ENCODE measurements around the gene KCNG1. TPM values are rescaled to one million over a fixed set of nuclear protein-coding genes. Genes with fewer than 3 reads are reported as not detected.

The KCNG1 gene
- total and polyA plus RNA-seq, 2 experiments from 2014 or later: 8.1 to 26.3 TPM

DNA sequence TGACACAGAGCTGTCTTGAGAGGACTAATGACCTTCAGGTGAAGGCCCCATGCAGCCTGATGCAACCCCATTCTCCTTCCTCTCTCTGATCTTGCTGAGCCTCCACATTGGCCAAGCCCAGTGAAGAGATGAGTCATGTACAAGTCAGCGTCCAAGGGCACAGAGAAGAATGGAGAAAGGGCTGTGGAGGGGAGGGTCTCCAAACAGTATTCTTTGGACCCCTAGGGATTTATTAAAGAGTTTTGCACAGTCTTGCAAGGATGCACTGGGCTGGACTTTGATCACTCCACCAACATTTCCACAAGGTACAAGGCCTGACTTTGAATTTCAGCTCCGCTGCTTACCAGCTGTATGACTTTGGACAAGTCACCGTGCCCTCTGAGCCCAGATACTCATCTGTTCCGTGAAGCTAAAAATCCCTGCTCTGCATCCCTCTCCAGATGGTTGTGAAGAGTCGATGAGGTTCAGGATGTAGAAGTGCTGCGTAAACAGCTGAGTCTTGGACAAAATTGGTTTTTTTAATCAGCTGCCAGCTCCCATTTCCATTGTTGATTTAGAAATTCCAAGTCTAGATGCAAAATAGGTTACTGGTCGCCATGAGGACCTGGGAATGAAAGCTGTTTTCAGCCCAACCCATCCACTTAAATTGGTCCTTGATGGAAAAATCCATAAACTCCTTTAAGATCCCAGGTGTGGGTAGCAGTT is 14.1 kb upstream of the KCNG1 start:
- no peak overlapping the region for H2AFZ ChIP-seq

DNA sequence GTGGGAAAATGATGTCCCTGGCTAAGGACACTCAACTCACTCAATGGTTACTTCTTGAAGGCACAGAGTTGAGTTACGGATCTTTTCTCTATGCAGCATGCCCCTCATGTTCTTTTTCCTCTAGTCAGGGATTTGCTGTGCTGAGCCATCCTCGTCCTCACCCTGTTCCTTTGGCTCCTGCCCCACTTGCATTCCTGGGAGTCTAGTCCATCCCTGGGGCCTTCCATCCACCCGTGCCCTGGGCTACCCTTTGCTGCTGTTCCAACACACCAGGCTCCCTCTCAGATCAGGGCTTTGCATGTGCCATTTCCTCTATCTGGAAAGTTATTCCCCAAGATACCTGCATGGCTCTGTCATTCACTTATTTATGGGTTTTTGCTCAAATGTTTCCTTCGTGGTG is 13.3 kb upstream of the KCNG1 start:
- H3K27me3 Mint-ChIP-seq (ENCODE audit: insufficient read depth, low read depth, poor library complexity): peaks cover 7% of the 10 kb centered on the region
- ATAC-seq (no peak), DNase-seq (ENCODE audit: low spot score) (no peak)
- Histone ChIP-seq H3K4me1 (ENCODE audit: insufficient read depth) (no peaks in the 10 kb centered on the region), H2AFZ (no peak overlapping the region), H3K27ac (ENCODE audit: low read depth) (no peak overlapping the region), H3F3A (replicated peaks; ENCODE audit: low read depth) (no peaks in the 10 kb centered on the region), H4K20me1 (replicated peaks; ENCODE audit: insufficient read depth) (no peaks in the 10 kb centered on the region), H3K79me2 (replicated peaks; ENCODE audit: insufficient read depth) (no peaks in the 10 kb centered on the region), H3K36me3 (ENCODE audit: insufficient read depth) (no peaks in the 10 kb centered on the region), H3K9me2 (ENCODE audit: insufficient read depth) (no peaks in the 10 kb centered on the region), H3K4me2 (no peak overlapping the region), H3K27me3 (ENCODE audit: insufficient read depth) (no peaks in the 10 kb centered on the region), H3K4me3 (no peak overlapping the region)
- no peak overlapping the region for H3K27ac Mint-ChIP-seq
- TF ChIP-seq JUNB (IDR thresholded peaks at IDR 0.05; ENCODE audit: unreplicated experiment): no peak
- TF ChIP-seq, protein P1, sequence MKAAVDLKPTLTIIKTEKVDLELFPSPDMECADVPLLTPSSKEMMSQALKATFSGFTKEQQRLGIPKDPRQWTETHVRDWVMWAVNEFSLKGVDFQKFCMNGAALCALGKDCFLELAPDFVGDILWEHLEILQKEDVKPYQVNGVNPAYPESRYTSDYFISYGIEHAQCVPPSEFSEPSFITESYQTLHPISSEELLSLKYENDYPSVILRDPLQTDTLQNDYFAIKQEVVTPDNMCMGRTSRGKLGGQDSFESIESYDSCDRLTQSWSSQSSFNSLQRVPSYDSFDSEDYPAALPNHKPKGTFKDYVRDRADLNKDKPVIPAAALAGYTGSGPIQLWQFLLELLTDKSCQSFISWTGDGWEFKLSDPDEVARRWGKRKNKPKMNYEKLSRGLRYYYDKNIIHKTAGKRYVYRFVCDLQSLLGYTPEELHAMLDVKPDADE (IDR thresholded peaks at IDR 0.05): no peak
- TF ChIP-seq, protein P2, sequence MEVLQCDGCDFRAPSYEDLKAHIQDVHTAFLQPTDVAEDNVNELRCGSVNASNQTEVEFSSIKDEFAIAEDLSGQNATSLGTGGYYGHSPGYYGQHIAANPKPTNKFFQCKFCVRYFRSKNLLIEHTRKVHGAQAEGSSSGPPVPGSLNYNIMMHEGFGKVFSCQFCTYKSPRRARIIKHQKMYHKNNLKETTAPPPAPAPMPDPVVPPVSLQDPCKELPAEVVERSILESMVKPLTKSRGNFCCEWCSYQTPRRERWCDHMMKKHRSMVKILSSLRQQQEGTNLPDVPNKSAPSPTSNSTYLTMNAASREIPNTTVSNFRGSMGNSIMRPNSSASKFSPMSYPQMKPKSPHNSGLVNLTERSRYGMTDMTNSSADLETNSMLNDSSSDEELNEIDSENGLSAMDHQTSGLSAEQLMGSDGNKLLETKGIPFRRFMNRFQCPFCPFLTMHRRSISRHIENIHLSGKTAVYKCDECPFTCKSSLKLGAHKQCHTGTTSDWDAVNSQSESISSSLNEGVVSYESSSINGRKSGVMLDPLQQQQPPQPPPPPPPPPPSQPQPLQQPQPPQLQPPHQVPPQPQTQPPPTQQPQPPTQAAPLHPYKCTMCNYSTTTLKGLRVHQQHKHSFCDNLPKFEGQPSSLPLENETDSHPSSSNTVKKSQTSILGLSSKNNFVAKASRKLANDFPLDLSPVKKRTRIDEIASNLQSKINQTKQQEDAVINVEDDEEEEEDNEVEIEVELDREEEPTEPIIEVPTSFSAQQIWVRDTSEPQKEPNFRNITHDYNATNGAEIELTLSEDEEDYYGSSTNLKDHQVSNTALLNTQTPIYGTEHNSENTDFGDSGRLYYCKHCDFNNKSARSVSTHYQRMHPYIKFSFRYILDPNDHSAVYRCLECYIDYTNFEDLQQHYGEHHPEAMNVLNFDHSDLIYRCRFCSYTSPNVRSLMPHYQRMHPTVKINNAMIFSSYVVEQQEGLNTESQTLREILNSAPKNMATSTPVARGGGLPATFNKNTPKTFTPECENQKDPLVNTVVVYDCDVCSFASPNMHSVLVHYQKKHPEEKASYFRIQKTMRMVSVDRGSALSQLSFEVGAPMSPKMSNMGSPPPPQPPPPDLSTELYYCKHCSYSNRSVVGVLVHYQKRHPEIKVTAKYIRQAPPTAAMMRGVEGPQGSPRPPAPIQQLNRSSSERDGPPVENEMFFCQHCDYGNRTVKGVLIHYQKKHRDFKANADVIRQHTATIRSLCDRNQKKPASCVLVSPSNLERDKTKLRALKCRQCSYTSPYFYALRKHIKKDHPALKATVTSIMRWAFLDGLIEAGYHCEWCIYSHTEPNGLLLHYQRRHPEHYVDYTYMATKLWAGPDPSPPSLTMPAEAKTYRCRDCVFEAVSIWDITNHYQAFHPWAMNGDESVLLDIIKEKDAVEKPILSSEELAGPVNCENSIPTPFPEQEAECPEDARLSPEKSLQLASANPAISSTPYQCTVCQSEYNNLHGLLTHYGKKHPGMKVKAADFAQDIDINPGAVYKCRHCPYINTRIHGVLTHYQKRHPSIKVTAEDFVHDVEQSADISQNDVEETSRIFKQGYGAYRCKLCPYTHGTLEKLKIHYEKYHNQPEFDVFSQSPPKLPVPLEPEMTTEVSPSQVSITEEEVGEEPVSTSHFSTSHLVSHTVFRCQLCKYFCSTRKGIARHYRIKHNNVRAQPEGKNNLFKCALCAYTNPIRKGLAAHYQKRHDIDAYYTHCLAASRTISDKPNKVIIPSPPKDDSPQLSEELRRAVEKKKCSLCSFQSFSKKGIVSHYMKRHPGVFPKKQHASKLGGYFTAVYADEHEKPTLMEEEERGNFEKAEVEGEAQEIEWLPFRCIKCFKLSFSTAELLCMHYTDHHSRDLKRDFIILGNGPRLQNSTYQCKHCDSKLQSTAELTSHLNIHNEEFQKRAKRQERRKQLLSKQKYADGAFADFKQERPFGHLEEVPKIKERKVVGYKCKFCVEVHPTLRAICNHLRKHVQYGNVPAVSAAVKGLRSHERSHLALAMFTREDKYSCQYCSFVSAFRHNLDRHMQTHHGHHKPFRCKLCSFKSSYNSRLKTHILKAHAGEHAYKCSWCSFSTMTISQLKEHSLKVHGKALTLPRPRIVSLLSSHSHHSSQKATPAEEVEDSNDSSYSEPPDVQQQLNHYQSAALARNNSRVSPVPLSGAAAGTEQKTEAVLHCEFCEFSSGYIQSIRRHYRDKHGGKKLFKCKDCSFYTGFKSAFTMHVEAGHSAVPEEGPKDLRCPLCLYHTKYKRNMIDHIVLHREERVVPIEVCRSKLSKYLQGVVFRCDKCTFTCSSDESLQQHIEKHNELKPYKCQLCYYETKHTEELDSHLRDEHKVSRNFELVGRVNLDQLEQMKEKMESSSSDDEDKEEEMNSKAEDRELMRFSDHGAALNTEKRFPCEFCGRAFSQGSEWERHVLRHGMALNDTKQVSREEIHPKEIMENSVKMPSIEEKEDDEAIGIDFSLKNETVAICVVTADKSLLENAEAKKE (CRISPR knock-in tag; IDR thresholded peaks at IDR 0.05): no peak
- no peak for TF ChIP-seq ZNF114 (CRISPR knock-in tag; IDR thresholded peaks at IDR 0.05)
- no peak for TF ChIP-seq POLR2AphosphoS5 (IDR thresholded peaks at IDR 0.05; ENCODE audit: low read depth)
- no peak for TF ChIP-seq NANOG (IDR thresholded peaks at IDR 0.05; ENCODE audit: borderline replicate concordance)
- no peak for TF ChIP-seq CREB1 (CRISPR knock-in tag; IDR thresholded peaks at IDR 0.05; ENCODE audit: low read depth)
- TF ChIP-seq ZNF331 (CRISPR knock-in tag; IDR thresholded peaks at IDR 0.05; ENCODE audit: low read depth): no peak
- TF ChIP-seq EZH2phosphoT487 (IDR thresholded peaks at IDR 0.05; ENCODE audit: unreplicated experiment): no peak
- H3K4me1 Mint-ChIP-seq: peaks cover 6% of the 10 kb centered on the region; the same call in 1 of the 3 replicates
- no peak overlapping the region for H3K4me3 Mint-ChIP-seq
- H3K36me3 Mint-ChIP-seq (ENCODE audit: low read depth): peaks cover 4% of the 10 kb centered on the region; the same call in 2 of the 3 replicates
- H3K9me3 Mint-ChIP-seq: peaks cover 12% of the 10 kb centered on the region

More for the DNA sequence above, 14.1 kb upstream of the KCNG1 start:
- ATAC-seq: no peak
- Mint-ChIP-seq H3K4me1 (peaks cover 6% of the 10 kb centered on the region; the same call in 1 of the 3 replicates), H3K27ac (no peak overlapping the region), H3K36me3 (ENCODE audit: low read depth) (peaks cover 4% of the 10 kb centered on the region; the same call in 2 of the 3 replicates), H3K27me3 (ENCODE audit: insufficient read depth, low read depth, poor library complexity) (peaks cover 6% of the 10 kb centered on the region), H3K4me3 (no peak overlapping the region), H3K9me3 (peaks cover 6% of the 10 kb centered on the region)
- no peak for TF ChIP-seq EZH2 (IDR thresholded peaks at IDR 0.05; ENCODE audit: low read depth, unreplicated experiment)
- Histone ChIP-seq H3K27ac (ENCODE audit: low read depth) (no peak overlapping the region), H3F3A (replicated peaks; ENCODE audit: low read depth) (no peaks in the 10 kb centered on the region), H3K4me3 (no peak overlapping the region), H3K27me3 (ENCODE audit: insufficient read depth) (no peaks in the 10 kb centered on the region), H4K20me1 (replicated peaks; ENCODE audit: insufficient read depth) (no peaks in the 10 kb centered on the region), H3K9me2 (ENCODE audit: insufficient read depth) (no peaks in the 10 kb centered on the region), H3K4me2 (no peak overlapping the region), H3K79me2 (replicated peaks; ENCODE audit: insufficient read depth) (no peaks in the 10 kb centered on the region), H3K4me1 (ENCODE audit: insufficient read depth) (no peaks in the 10 kb centered on the region), H3K36me3 (ENCODE audit: insufficient read depth) (no peaks in the 10 kb centered on the region)
- DNase-seq (ENCODE audit: low spot score): no peak
